MM.1S (cell line): ENCODE data around the gene IMMT.

Source experiments
- DNase-seq: peaks from one replicate; pipeline ENCODE4 v3.0.0-alpha.2; 2015
- H2AFZ ChIP-seq: fragments of 300-600 bp; sonication (generic); 2 replicates; pipeline ENCODE4 v1.6.0; 2016; ENCODE audit warnings: antibody characterized with exemption, low read length
- H3F3A ChIP-seq: fragments of 300-600 bp; sonication (generic); 2 replicates; pipeline ENCODE4 v1.6.1; 2016; ENCODE audit warnings: mild to moderate bottlenecking, antibody characterized with exemption, low read length, moderate library complexity, mixed read lengths; ENCODE audit not compliant: insufficient read depth
- H3K27ac ChIP-seq: fragments of 300-600 bp; sonication (generic); 2 replicates; pipeline ENCODE4 v1.5.1; 2016; ENCODE audit warnings: mild to moderate bottlenecking, low read length
- H3K27me3 ChIP-seq: fragments of 300-600 bp; sonication (generic); replicated peaks from 2 replicates; pipeline ENCODE4 v1.6.0; 2016; ENCODE audit warnings: low read length; ENCODE audit not compliant: insufficient read depth
- H3K36me3 ChIP-seq: fragments of 300-600 bp; sonication (generic); replicated peaks from 2 replicates; pipeline ENCODE4 v1.6.1; 2016; ENCODE audit warnings: mild to moderate bottlenecking, low read length, mixed read lengths; ENCODE audit not compliant: insufficient read depth
- H3K4me1 ChIP-seq: fragments of 300-600 bp; sonication (generic); 2 replicates; pipeline ENCODE4 v1.6.1; 2016; ENCODE audit warnings: low read length, mixed read lengths
- H3K4me2 ChIP-seq: fragments of 300-600 bp; sonication (generic); 2 replicates; pipeline ENCODE4 v1.6.0; 2016; ENCODE audit warnings: low read depth, low read length
- H3K4me3 ChIP-seq: fragments of 300-600 bp; sonication (generic); 2 replicates; pipeline ENCODE4 v1.5.1; 2016; ENCODE audit warnings: low read length, mixed read lengths
- H3K79me2 ChIP-seq: fragments of 300-600 bp; sonication (generic); 2 replicates; pipeline ENCODE4 v1.6.1; 2016; ENCODE audit warnings: mixed run types, low read length, mixed read lengths
- H3K9ac ChIP-seq: fragments of 300-600 bp; sonication (generic); 2 replicates; pipeline ENCODE4 v1.6.1; 2016; ENCODE audit warnings: low read length, mixed read lengths
- H3K9me2 ChIP-seq: fragments of 300-600 bp; sonication (generic); replicated peaks from 2 replicates; pipeline ENCODE4 v1.6.1; 2016; ENCODE audit warnings: mild to moderate bottlenecking, low read length, mixed read lengths; ENCODE audit not compliant: insufficient read depth
- H3K9me3 ChIP-seq: fragments of 300-600 bp; sonication (generic); replicated peaks from 2 replicates; pipeline ENCODE4 v1.6.1; 2016; ENCODE audit warnings: mild to moderate bottlenecking, low read length, mixed read lengths; ENCODE audit not compliant: insufficient read depth
- H4K20me1 ChIP-seq: fragments of 300-600 bp; sonication (generic); 2 replicates; pipeline ENCODE4 v1.6.1; 2016; ENCODE audit warnings: mild to moderate bottlenecking, low read length, moderate library complexity, mixed read lengths; ENCODE audit not compliant: insufficient read depth
- CTCF ChIP-seq: fragments of 300-600 bp; sonication (generic); IDR thresholded peaks from 2 replicates; pipeline ENCODE4 v1.5.1; 2016; ENCODE audit warnings: antibody characterized with exemption, low read length, mixed read lengths
- EZH2 ChIP-seq: fragments of 300-600 bp; sonication (generic); optimal IDR thresholded peaks from 2 replicates; pipeline ENCODE3; 2017; ENCODE audit warnings: low read depth, mild to moderate bottlenecking, antibody characterized with exemption, low read length, mixed read lengths
- EZH2phosphoT487 ChIP-seq: fragments of 300-600 bp; sonication (generic); IDR thresholded peaks from 2 replicates; pipeline ENCODE4 v1.6.1; 2018; ENCODE audit warnings: antibody characterized with exemption, low read length

The IMMT gene

GRCh38 chr2:86158286-86158685 is 37.0 kb downstream of the IMMT start:
- TF ChIP-seq EZH2phosphoT487 (no peak), CTCF (no peak), EZH2 (no peak)

GRCh38 chr2:86157009-86157556 is 38.2 kb downstream of the IMMT start:
- Histone ChIP-seq H3K79me2 (0 out of 2 replicates have a peak, but pooled peaks cover 8% of the 10 kb centered on the region), H3K4me1 (no peaks in the 10 kb centered on the region), H3K9ac (no peak overlapping the region), H3K9me3 (no peaks in the 10 kb centered on the region), H3K27me3 (no peaks in the 10 kb centered on the region), H3K4me3 (no peak overlapping the region), H2AFZ (no peak overlapping the region), H3K27ac (no peak overlapping the region), H3K4me2 (no peak overlapping the region), H3F3A (no peaks in the 10 kb centered on the region), H3K36me3 (no peaks in the 10 kb centered on the region; the same call in 1 of the 2 replicates), H3K9me2 (no peaks in the 10 kb centered on the region), H4K20me1 (no peaks in the 10 kb centered on the region)
- no peak for DNase-seq
- TF ChIP-seq EZH2phosphoT487 (no peak), CTCF (no peak), EZH2 (no peak)

More at GRCh38 chr2:86158286-86158685, 37.0 kb downstream of the IMMT start:
- no peaks in the 10 kb centered on the region for H4K20me1 ChIP-seq
- no peaks in the 10 kb centered on the region for H3K9me2 ChIP-seq
- no peak overlapping the region for H3K9ac ChIP-seq
- no peaks in the 10 kb centered on the region; the same call in 1 of the 2 replicates for H3K36me3 ChIP-seq
- no peak overlapping the region for H3K4me3 ChIP-seq
- H3F3A ChIP-seq: no peaks in the 10 kb centered on the region
- H3K9me3 ChIP-seq: no peaks in the 10 kb centered on the region
- H3K79me2 ChIP-seq: 0 out of 2 replicates have a peak, but pooled peaks cover 8% of the 10 kb centered on the region
- H3K27ac ChIP-seq: no peak overlapping the region
- no peaks in the 10 kb centered on the region for H3K4me1 ChIP-seq
- no peak for DNase-seq
- H2AFZ ChIP-seq: no peak overlapping the region
- H3K27me3 ChIP-seq: no peaks in the 10 kb centered on the region
- H3K4me2 ChIP-seq: no peak overlapping the region

- no peaks in the 10 kb centered on the region for H3K9me2 ChIP-seq
- no peak overlapping the region for H3K4me3 ChIP-seq
- no peaks in the 10 kb centered on the region for H4K20me1 ChIP-seq
- no peak overlapping the region for H3K4me2 ChIP-seq
- peaks cover 21% of the 10 kb centered on the region for H3K36me3 ChIP-seq
- H3K9ac ChIP-seq: no peak overlapping the region
- H3K9me3 ChIP-seq: no peaks in the 10 kb centered on the region
- no peak for DNase-seq
- H3F3A ChIP-seq: peaks cover 29% of the 10 kb centered on the region
- H3K27me3 ChIP-seq: no peaks in the 10 kb centered on the region
- no peak overlapping the region for H3K27ac ChIP-seq
- H3K79me2 ChIP-seq: 0 out of 2 replicates have a peak, but pooled peaks cover 18% of the 10 kb centered on the region
- no peak overlapping the region for H2AFZ ChIP-seq
- H3K4me1 ChIP-seq: no peaks in the 10 kb centered on the region
- TF ChIP-seq EZH2phosphoT487 (no peak), EZH2 (no peak), CTCF (no peak)
Observed at GRCh38 chr2:86150502-86150901, 44.8 kb downstream of the IMMT start.
